ENCODE measurements around the gene CCR7.

GRCh38 chr17:40579471-40579870 is 14.2 kb upstream of the CCR7 start:
- TF ChIP-seq POLR2AphosphoS5 (IDR thresholded peaks at IDR 0.05) = no peak
- TF ChIP-seq, protein P1, sequence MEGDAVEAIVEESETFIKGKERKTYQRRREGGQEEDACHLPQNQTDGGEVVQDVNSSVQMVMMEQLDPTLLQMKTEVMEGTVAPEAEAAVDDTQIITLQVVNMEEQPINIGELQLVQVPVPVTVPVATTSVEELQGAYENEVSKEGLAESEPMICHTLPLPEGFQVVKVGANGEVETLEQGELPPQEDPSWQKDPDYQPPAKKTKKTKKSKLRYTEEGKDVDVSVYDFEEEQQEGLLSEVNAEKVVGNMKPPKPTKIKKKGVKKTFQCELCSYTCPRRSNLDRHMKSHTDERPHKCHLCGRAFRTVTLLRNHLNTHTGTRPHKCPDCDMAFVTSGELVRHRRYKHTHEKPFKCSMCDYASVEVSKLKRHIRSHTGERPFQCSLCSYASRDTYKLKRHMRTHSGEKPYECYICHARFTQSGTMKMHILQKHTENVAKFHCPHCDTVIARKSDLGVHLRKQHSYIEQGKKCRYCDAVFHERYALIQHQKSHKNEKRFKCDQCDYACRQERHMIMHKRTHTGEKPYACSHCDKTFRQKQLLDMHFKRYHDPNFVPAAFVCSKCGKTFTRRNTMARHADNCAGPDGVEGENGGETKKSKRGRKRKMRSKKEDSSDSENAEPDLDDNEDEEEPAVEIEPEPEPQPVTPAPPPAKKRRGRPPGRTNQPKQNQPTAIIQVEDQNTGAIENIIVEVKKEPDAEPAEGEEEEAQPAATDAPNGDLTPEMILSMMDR (IDR thresholded peaks at IDR 0.05) = no peak
- no peak for TF ChIP-seq POLR2A (IDR thresholded peaks at IDR 0.05)
